H1 (cell line): ENCODE data around the gene POTEF. TPM values are rescaled to one million over a fixed set of nuclear protein-coding genes. Genes with fewer than 3 reads are reported as not detected.

Source experiments
- CTCF ChIA-PET: fragments of 300-600 bp; sonication (Branson Sonifier 250); formaldehyde crosslinking; loops from one replicate; lab custom pipeline; 2021; ENCODE audit not compliant: partially characterized antibody; lab: Charles Lee
- POLR2A ChIA-PET: fragments of 300-600 bp; sonication (Branson Sonifier 250); formaldehyde crosslinking; loops from one replicate; lab custom pipeline; 2021; ENCODE audit warnings: inconsistent platforms; ENCODE audit not compliant: partially characterized antibody; lab: Charles Lee
- DNase-seq, 2 experiments: peaks; one replicate each; pipeline versions ENCODE4 v3.0.0 to v3.0.0-alpha.2; 2010 to 2022; ENCODE audit warnings: low spot score in 2 of 2, low read depth in 1 of 2, mixed read lengths in 1 of 2
- FAIRE-seq: peaks from 2 replicates; lab custom pipeline; 2011; peaks lifted over from hg19 to GRCh38; lab: Jason Lieb, UNC
- H2AFZ ChIP-seq: 2 replicates; pipeline ENCODE4 v1.8.1; 2012; ENCODE audit warnings: low read length, inconsistent platforms
- H2AK5ac ChIP-seq: 2 replicates; pipeline ENCODE4 v1.6.1; 2013; ENCODE audit warnings: low read depth, low read length
- H2BK120ac ChIP-seq: replicated peaks from 2 replicates; pipeline ENCODE3; 2013; ENCODE audit warnings: low read depth, low read length, inconsistent platforms
- H2BK12ac ChIP-seq: 2 replicates; pipeline ENCODE4 v1.6.1; 2013; ENCODE audit warnings: low read depth, low read length
- H2BK15ac ChIP-seq: 2 replicates; pipeline ENCODE4 v1.6.1; 2013; ENCODE audit warnings: low read length
- H2BK20ac ChIP-seq: 2 replicates; pipeline ENCODE4 v1.6.1; 2013; ENCODE audit warnings: low read length
- H2BK5ac ChIP-seq: 2 replicates; pipeline ENCODE4 v1.6.1; 2013; ENCODE audit warnings: low read depth, low read length
- H3K14ac ChIP-seq: 2 replicates; pipeline ENCODE4 v1.6.1; 2013; ENCODE audit warnings: inconsistent platforms; ENCODE audit not compliant: insufficient read length
- H3K18ac ChIP-seq: 2 replicates; pipeline ENCODE4 v1.6.1; 2013; ENCODE audit warnings: low read length; ENCODE audit errors: extremely low read depth
- H3K23ac ChIP-seq: 2 replicates; pipeline ENCODE4 v1.6.1; 2013; ENCODE audit warnings: inconsistent platforms; ENCODE audit not compliant: insufficient read length
- H3K23me2 ChIP-seq: 2 replicates; pipeline ENCODE4 v1.6.1; 2013; ENCODE audit warnings: low read depth, low read length
- H3K27ac ChIP-seq: 2 replicates; pipeline ENCODE4 v1.6.1; 2011; ENCODE audit warnings: low read depth, low read length, inconsistent platforms
- H3K27me3 ChIP-seq, 4 experiments: replicated peaks in 1 of 4; 1 replicate in 1 of 4; 2 replicates in 3 of 4; pipeline versions ENCODE4 v1.6.1 to v1.8.1; 2011 to 2013; ENCODE audit warnings: low read length in 3 of 4, mild to moderate bottlenecking in 3 of 4, inconsistent platforms in 2 of 4, mixed read lengths in 2 of 4, moderate library complexity in 1 of 4; ENCODE audit not compliant: control insufficient read depth in 3 of 4, insufficient read depth in 3 of 4; ENCODE audit errors: extremely low read depth in 1 of 4
- H3K36me3 ChIP-seq, 4 experiments: 2 replicates each; pipeline versions ENCODE4 v1.6.1 to v1.8.1; 2011 to 2013; ENCODE audit warnings: mild to moderate bottlenecking in 4 of 4, low read length in 3 of 4, moderate library complexity in 2 of 4, control low read depth in 1 of 4, inconsistent platforms in 1 of 4; ENCODE audit not compliant: insufficient read depth in 4 of 4, control insufficient read depth in 2 of 4
- H3K4ac ChIP-seq: replicated peaks from 2 replicates; pipeline ENCODE3; 2013; ENCODE audit warnings: low read length, low read depth, mixed read lengths, inconsistent platforms; ENCODE audit not compliant: insufficient read length
- H3K4me1 ChIP-seq, 4 experiments: replicated peaks in 1 of 4; 1 replicate in 1 of 4; 2 replicates in 3 of 4; pipeline versions ENCODE4 v1.6.1 to v1.8.1; 2011 to 2013; ENCODE audit warnings: low read length in 3 of 4, inconsistent platforms in 2 of 4, mixed read lengths in 1 of 4; ENCODE audit not compliant: insufficient read depth in 4 of 4, control insufficient read depth in 3 of 4
- H3K4me2 ChIP-seq, 2 experiments: 2 replicates each; pipeline versions ENCODE4 v1.6.1 to v1.8.1; 2011 to 2013; ENCODE audit warnings: low read depth in 2 of 2, low read length in 2 of 2, control low read depth in 1 of 2, inconsistent platforms in 1 of 2, mild to moderate bottlenecking in 1 of 2; ENCODE audit not compliant: insufficient read depth in 1 of 2
- H3K4me3 ChIP-seq, 4 experiments: fragments of 200-600, 300-600 bp in 1 of 4; sonication (generic), shearing (Covaris generic), sonication (Bioruptor Twin) in 1 of 4; 2 replicates each; pipeline versions ENCODE4 v1.5.1 to v1.8.1; 2011 to 2016; ENCODE audit warnings: low read length in 4 of 4, low read depth in 3 of 4, control low read depth in 2 of 4, inconsistent platforms in 2 of 4, mild to moderate bottlenecking in 2 of 4, mixed read lengths in 1 of 4, moderate library complexity in 1 of 4; ENCODE audit not compliant: insufficient read depth in 2 of 4; ENCODE audit errors: extremely low read depth in 1 of 4
- H3K56ac ChIP-seq: replicated peaks from 2 replicates; pipeline ENCODE3; 2013; ENCODE audit warnings: low read depth, mild to moderate bottlenecking, mixed read lengths, low read length, inconsistent platforms; ENCODE audit not compliant: insufficient read length
- H3K79me1 ChIP-seq: 2 replicates; pipeline ENCODE4 v1.6.1; 2013; ENCODE audit warnings: low read depth, low read length, control low read depth
- H3K79me2 ChIP-seq, 2 experiments: 2 replicates each; pipeline versions ENCODE4 v1.6.1 to v1.8.1; 2012 to 2013; ENCODE audit warnings: low read length in 2 of 2, mild to moderate bottlenecking in 2 of 2, inconsistent platforms in 1 of 2; ENCODE audit not compliant: insufficient read depth in 2 of 2, control insufficient read depth in 1 of 2
- H3K9ac ChIP-seq, 4 experiments: replicated peaks in 1 of 4; 1 replicate in 1 of 4; 2 replicates in 3 of 4; pipeline versions ENCODE4 v1.6.1 to v1.8.1; 2011 to 2013; ENCODE audit warnings: low read depth in 3 of 4, low read length in 3 of 4, control low read depth in 2 of 4, mild to moderate bottlenecking in 2 of 4, moderate library complexity in 2 of 4, inconsistent platforms in 1 of 4; ENCODE audit errors: extremely low read depth in 1 of 4
- H3K9me3 ChIP-seq, 2 experiments: 2 replicates each; pipeline versions ENCODE4 v1.6.1 to v1.8.1; 2012 to 2013; ENCODE audit warnings: mild to moderate bottlenecking in 2 of 2, moderate library complexity in 2 of 2, control low read depth in 1 of 2, inconsistent platforms in 1 of 2, low read depth in 1 of 2, low read length in 1 of 2, mixed read lengths in 1 of 2; ENCODE audit not compliant: insufficient read depth in 2 of 2
- H4K20me1 ChIP-seq, 2 experiments: replicated peaks in 1 of 2; 2 replicates each; pipeline versions ENCODE3 to v1.8.1; 2011 to 2013; ENCODE audit warnings: inconsistent platforms in 2 of 2, low read length in 2 of 2, mild to moderate bottlenecking in 1 of 2; ENCODE audit not compliant: insufficient read depth in 2 of 2, control insufficient read depth in 1 of 2
- H4K5ac ChIP-seq: 2 replicates; pipeline ENCODE4 v1.6.1; 2013; ENCODE audit warnings: low read length, low read depth, mixed read lengths, inconsistent platforms; ENCODE audit not compliant: insufficient read length
- H4K8ac ChIP-seq: 2 replicates; pipeline ENCODE4 v1.8.0; 2013; ENCODE audit warnings: mild to moderate bottlenecking, moderate library complexity, low read length, inconsistent platforms; ENCODE audit not compliant: insufficient read depth; ENCODE audit errors: extremely low read depth
- H4K91ac ChIP-seq: replicated peaks from 2 replicates; pipeline ENCODE3; 2013; ENCODE audit warnings: low read length, mixed read lengths, inconsistent platforms; ENCODE audit not compliant: insufficient read length
- ATF3 ChIP-seq: IDR thresholded peaks from 2 replicates; pipeline ENCODE4 v1.6.1; 2011; ENCODE audit warnings: low read depth, mild to moderate bottlenecking, low read length; ENCODE audit not compliant: insufficient read depth
- CBX8 ChIP-seq: fragments of 300-800, 300-1000 bp; sonication (generic); IDR thresholded peaks from 2 replicates; pipeline ENCODE4 v1.7.1; 2016; ENCODE audit warnings: low read depth, low read length, borderline replicate concordance
- CHD1 ChIP-seq: IDR thresholded peaks from 2 replicates; pipeline ENCODE4 v1.6.1; 2012; ENCODE audit warnings: low read depth, low read length, improper control_type of control experiment
- FOSL1 ChIP-seq: IDR thresholded peaks from 2 replicates; pipeline ENCODE4 v1.6.1; 2011; ENCODE audit warnings: mild to moderate bottlenecking, low read depth, low read length, moderate library complexity; ENCODE audit not compliant: insufficient read depth
- KDM4A ChIP-seq: IDR thresholded peaks from one replicate; pipeline ENCODE4 v1.7.1; 2012; ENCODE audit warnings: low read depth, mild to moderate bottlenecking, moderate library complexity, low read length, inconsistent platforms; ENCODE audit not compliant: severe bottlenecking
- POLR2A ChIP-seq, 2 experiments: IDR thresholded peaks; 1 replicate in 1 of 2; 2 replicates in 1 of 2; pipeline ENCODE4 v1.6.1; 2011; ENCODE audit warnings: low read depth in 2 of 2, low read length in 2 of 2, mild to moderate bottlenecking in 2 of 2; ENCODE audit errors: control extremely low read depth in 1 of 2
- RAD21 ChIP-seq, 2 experiments: IDR thresholded peaks in 1 of 2; conservative IDR thresholded peaks in 1 of 2; 2 replicates each; pipeline ENCODE4 v1.6.1; 2011; ENCODE audit warnings: low read depth in 2 of 2, low read length in 2 of 2, improper control_type of control experiment in 1 of 2, inconsistent platforms in 1 of 2, mild to moderate bottlenecking in 1 of 2, moderate library complexity in 1 of 2
- RBBP5 ChIP-seq: IDR thresholded peaks from 2 replicates; pipeline ENCODE4 v1.7.1; 2012; ENCODE audit warnings: low read depth, mild to moderate bottlenecking, inconsistent platforms, low read length, moderate library complexity, borderline replicate concordance
- SAP30 ChIP-seq: fragments of 300-600 bp; sonication (generic); IDR thresholded peaks from 2 replicates; pipeline ENCODE4 v1.7.1; 2012; ENCODE audit warnings: low read length, moderate library complexity, mild to moderate bottlenecking, inconsistent platforms; ENCODE audit not compliant: insufficient read depth, insufficient replicate concordance
- TEAD4 ChIP-seq: IDR thresholded peaks from 2 replicates; pipeline ENCODE4 v1.6.1; 2012; ENCODE audit warnings: low read depth, low read length, inconsistent platforms, mixed read lengths
- WGBS, 2 experiments: shearing (Covaris generic) in 1 of 2; methylation state at CpG; one replicate each; pipeline versions ENCODE4 v1.1.6 to v1.1.7; 2013 to 2015; ENCODE audit warnings: low lambda C conversion rate in 2 of 2, mixed read lengths in 2 of 2, inconsistent platforms in 1 of 2, low coverage in 1 of 2, missing lambda C conversion rate in 1 of 2; ENCODE audit not compliant: insufficient replicate concordance in 2 of 2, insufficient coverage in 1 of 2, insufficient read length in 1 of 2; ENCODE audit errors: extremely low coverage in 1 of 2, missing lambda C conversion rate in 1 of 2; 5-methylcytosine and 5-hydroxymethylcytosine counted together
- polyA plus RNA-seq, 7 experiments: library from polyadenylated mRNA; depleted of rRNA in 3 of 7; stranded (reverse) in 5 of 7; unstranded in 2 of 7; fragments of >200 nt in 5 of 7; fragments of 200-250 nt in 2 of 7; gene quantifications; 1 replicate in 5 of 7; 2 replicates in 1 of 7; 4 replicates in 1 of 7; pipeline versions ENCODE4 v1.2.1 to v1.2.3, GENCODE V29; 2011 to 2013; ENCODE audit warnings: missing spikeins in 2 of 7, mixed read lengths in 2 of 7
- total RNA-seq: library from RNA; stranded (reverse); fragmentation: NEBNext Ultra II Directional; extraction: Animal tissue kit (Norgen Biotek cat#: 25700); gene quantifications from 2 replicates; pipeline ENCODE4 v1.2.1, GENCODE V29; 2021
- TF ChIP-seq, protein P1 (sequence below): IDR thresholded peaks from 2 replicates; pipeline ENCODE4 v1.6.1; 2011; ENCODE audit warnings: low read length, improper control_type of control experiment

POTEF gene
- total and polyA plus RNA-seq, 2 of the 8 experiments (the other 6 are each of a cell fraction or from before 2014, with no cell fraction given) = 0.24 to 0.36 TPM

DNA sequence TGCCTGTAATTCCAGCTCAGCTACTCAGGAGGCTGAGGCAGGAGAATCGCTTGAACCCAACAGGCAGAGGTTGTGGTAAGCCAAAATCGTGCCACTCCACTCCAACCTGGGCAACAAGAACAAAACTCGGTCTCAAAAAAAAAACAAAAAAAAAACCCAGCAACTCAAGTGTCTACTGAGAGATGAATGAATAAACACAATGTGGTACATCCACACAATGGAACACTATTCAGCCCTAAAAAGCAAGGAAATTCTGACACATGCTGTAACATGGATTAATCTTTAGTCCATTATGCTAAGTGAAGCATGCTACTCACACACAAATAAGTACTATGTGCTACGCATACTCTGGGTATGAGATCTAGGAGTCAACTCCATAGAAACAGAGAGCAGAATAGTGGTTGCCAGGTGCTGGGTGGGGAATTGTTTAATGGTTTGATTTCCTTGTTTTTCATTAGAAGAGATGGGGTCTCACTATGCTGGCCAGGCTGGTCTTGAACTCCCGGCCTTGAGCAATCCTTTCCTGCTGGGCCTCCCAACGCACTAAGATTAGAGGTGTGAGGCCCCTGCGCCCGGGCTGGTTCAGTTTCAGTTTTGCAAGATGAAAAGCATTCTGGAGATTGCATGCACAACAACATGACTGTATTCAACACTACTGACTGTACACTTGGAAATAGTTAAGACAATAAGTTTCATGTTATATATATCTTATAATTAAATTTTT lies 36.4 kb upstream of the POTEF start:
- no peak overlapping the region for H2BK12ac ChIP-seq
- H3K79me2 ChIP-seq = no peaks in the 10 kb centered on the region
- no peak overlapping the region for H4K8ac ChIP-seq
- no peaks in the 10 kb centered on the region for H3K79me1 ChIP-seq
- no peak overlapping the region for H3K9ac ChIP-seq
- FAIRE-seq = no peak
- no peak overlapping the region for H2BK5ac ChIP-seq
- H4K5ac ChIP-seq = no peak overlapping the region
- no peak overlapping the region for H2BK15ac ChIP-seq
- peaks cover 8 to 47% (median 26%) of the 10 kb centered on the region in 4 experiments for H3K36me3 ChIP-seq
- H3K4ac ChIP-seq = no peak overlapping the region
- WGBS, 2 experiments = 96% methylated on average over 8 of the region's 8 CpGs; no CpG with 5 or more reads in 1 of the 2 experiments
- H3K18ac ChIP-seq = no peak overlapping the region
- no peak overlapping the region for H3K23ac ChIP-seq
- H3K4me3 ChIP-seq = no peak overlapping the region
- H3K23me2 ChIP-seq = no peaks in the 10 kb centered on the region
- H3K56ac ChIP-seq = no peak overlapping the region
- ChIA-PET CTCF (no interaction called here), POLR2A (no interaction called here)
- no peak for DNase-seq
- no peak overlapping the region for H2BK20ac ChIP-seq
- H3K9me3 ChIP-seq = no peaks in the 10 kb centered on the region
- no peak overlapping the region for H2AK5ac ChIP-seq
- H3K4me2 ChIP-seq = no peak overlapping the region
- H4K20me1 ChIP-seq = no peaks in the 10 kb centered on the region
- H2AFZ ChIP-seq = no peak overlapping the region
- no peaks in the 10 kb centered on the region for H3K27me3 ChIP-seq
- no peaks in the 10 kb centered on the region for H3K4me1 ChIP-seq
- no peak overlapping the region for H2BK120ac ChIP-seq
- H3K14ac ChIP-seq = no peak overlapping the region
- no peak overlapping the region for H4K91ac ChIP-seq
- H3K27ac ChIP-seq = no peak overlapping the region
- TF ChIP-seq FOSL1 = no peak
- no peak for TF ChIP-seq CBX8
- TF ChIP-seq KDM4A = no peak
- TF ChIP-seq, protein P1, sequence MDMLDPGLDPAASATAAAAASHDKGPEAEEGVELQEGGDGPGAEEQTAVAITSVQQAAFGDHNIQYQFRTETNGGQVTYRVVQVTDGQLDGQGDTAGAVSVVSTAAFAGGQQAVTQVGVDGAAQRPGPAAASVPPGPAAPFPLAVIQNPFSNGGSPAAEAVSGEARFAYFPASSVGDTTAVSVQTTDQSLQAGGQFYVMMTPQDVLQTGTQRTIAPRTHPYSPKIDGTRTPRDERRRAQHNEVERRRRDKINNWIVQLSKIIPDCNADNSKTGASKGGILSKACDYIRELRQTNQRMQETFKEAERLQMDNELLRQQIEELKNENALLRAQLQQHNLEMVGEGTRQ = no peak
- no peak for TF ChIP-seq TEAD4
- TF ChIP-seq CHD1 = no peak
- no peak for TF ChIP-seq RBBP5
- no peak for TF ChIP-seq RAD21 (IDR thresholded peaks at IDR 0.05 in 1 of 2, conservative IDR thresholded peaks at IDR 0.05 in 1 of 2; ENCODE audit: low read depth in 2 of 2, low read length in 2 of 2)
- no peak for TF ChIP-seq ATF3
- no peak for TF ChIP-seq POLR2A (IDR thresholded peaks at IDR 0.05; ENCODE audit: control extremely low read depth in 1 of 2, low read depth in 2 of 2, low read length in 2 of 2)
- no peak for TF ChIP-seq SAP30
